WTC11 (cell line): ENCODE results near the gene PRC1. TPM values are rescaled to one million over a fixed set of nuclear protein-coding genes. Genes with fewer than 3 reads are reported as not detected.

ENCODE experiments used
- ATF1 ChIP-seq: sonication (generic); formaldehyde crosslinking; IDR thresholded peaks from 2 replicates; pipeline ENCODE4 v1.8.1; 2023; ENCODE audit warnings: mild to moderate bottlenecking, moderate library complexity, missing genetic modification reagents
- ATF2 ChIP-seq: sonication (generic); formaldehyde crosslinking; IDR thresholded peaks from 2 replicates; pipeline ENCODE4 v1.8.1; 2022; ENCODE audit warnings: low read depth, missing genetic modification reagents, borderline replicate concordance
- E2F5 ChIP-seq: sonication (generic); formaldehyde crosslinking; IDR thresholded peaks from 2 replicates; pipeline ENCODE4 v1.8.1; 2022; ENCODE audit warnings: mild to moderate bottlenecking, moderate library complexity, missing genetic modification reagents
- EMX1 ChIP-seq: fragments of 250-450 bp; sonication (Bioruptor Pico); IDR thresholded peaks from 2 replicates; pipeline ENCODE4 v1.8.0; 2021; ENCODE audit warnings: mild to moderate bottlenecking
- JUN ChIP-seq: sonication (generic); formaldehyde crosslinking; IDR thresholded peaks from 2 replicates; pipeline ENCODE4 v1.8.0; 2023; ENCODE audit warnings: mild to moderate bottlenecking, missing genetic modification reagents
- MXD4 ChIP-seq: fragments of 250-450 bp; sonication (Bioruptor Pico); IDR thresholded peaks from 2 replicates; pipeline ENCODE4 v1.8.0; 2021; ENCODE audit warnings: mild to moderate bottlenecking, moderate library complexity, borderline replicate concordance
- NFATC4 ChIP-seq: fragments of 250-450 bp; sonication (Bioruptor Pico); IDR thresholded peaks from 2 replicates; pipeline ENCODE4 v1.9.0; 2021; ENCODE audit warnings: mild to moderate bottlenecking
- NR2C2 ChIP-seq: sonication (generic); formaldehyde crosslinking; IDR thresholded peaks from 2 replicates; pipeline ENCODE4 v1.8.0; 2022; ENCODE audit warnings: mild to moderate bottlenecking, missing genetic modification reagents
- SMAD3 ChIP-seq: sonication (generic); formaldehyde crosslinking; IDR thresholded peaks from 2 replicates; pipeline ENCODE4 v1.8.0; 2022; ENCODE audit warnings: missing genetic modification reagents, mild to moderate bottlenecking, borderline replicate concordance
- SMAD4 ChIP-seq: sonication (generic); formaldehyde crosslinking; IDR thresholded peaks from 2 replicates; pipeline ENCODE4 v1.8.0; 2022; ENCODE audit warnings: mild to moderate bottlenecking, missing genetic modification reagents
- ZNF138 ChIP-seq: sonication (generic); formaldehyde crosslinking; conservative IDR thresholded peaks from 2 replicates; pipeline ENCODE4 v1.8.1; 2022; ENCODE audit warnings: mild to moderate bottlenecking, moderate library complexity, missing genetic modification reagents
- ZNF317 ChIP-seq: sonication (generic); formaldehyde crosslinking; IDR thresholded peaks from 2 replicates; pipeline ENCODE4 v1.8.1; 2023; ENCODE audit warnings: low read depth, mild to moderate bottlenecking, moderate library complexity, missing genetic modification reagents, borderline replicate concordance
- ZNF423 ChIP-seq: fragments of 250-450 bp; sonication (Bioruptor Pico); IDR thresholded peaks from 2 replicates; pipeline ENCODE4 v2.1.2; 2022; ENCODE audit warnings: mild to moderate bottlenecking, moderate library complexity
- ZSCAN18 ChIP-seq: fragments of 250-450 bp; sonication (Bioruptor Pico); IDR thresholded peaks from 2 replicates; pipeline ENCODE4 v2.1.2; 2022; ENCODE audit warnings: mild to moderate bottlenecking, moderate library complexity
- total RNA-seq: library from RNA; stranded (reverse); gene quantifications from 3 replicates; pipeline ENCODE4 v1.2.3, GENCODE V29; 2021
- TF ChIP-seq, protein P1 (sequence below): sonication (generic); formaldehyde crosslinking; IDR thresholded peaks from 2 replicates; pipeline ENCODE4 v1.8.0; 2023; ENCODE audit warnings: missing genetic modification reagents, mild to moderate bottlenecking, borderline replicate concordance
- TF ChIP-seq, protein P2 (sequence below): sonication (generic); formaldehyde crosslinking; IDR thresholded peaks from 2 replicates; pipeline ENCODE4 v1.8.0; 2022; ENCODE audit warnings: mild to moderate bottlenecking, missing genetic modification reagents
- TF ChIP-seq, protein P3 (sequence below): fragments of 250-450 bp; sonication (Bioruptor Pico); IDR thresholded peaks from 2 replicates; pipeline ENCODE4 v1.9.0; 2021; ENCODE audit warnings: mild to moderate bottlenecking, borderline replicate concordance
- TF ChIP-seq, protein P4 (sequence below): sonication (generic); formaldehyde crosslinking; IDR thresholded peaks from 2 replicates; pipeline ENCODE4 v1.8.1; 2022; ENCODE audit warnings: missing genetic modification reagents, borderline replicate concordance
- TF ChIP-seq, protein P5 (sequence below): fragments of 250-450 bp; sonication (Bioruptor Pico); IDR thresholded peaks from 2 replicates; pipeline ENCODE4 v1.8.0; 2021; ENCODE audit warnings: mild to moderate bottlenecking
- TF ChIP-seq, protein P6 (sequence below): sonication (generic); formaldehyde crosslinking; IDR thresholded peaks from 2 replicates; pipeline ENCODE4 v1.8.1; 2022; ENCODE audit warnings: low read depth, mild to moderate bottlenecking, moderate library complexity, missing genetic modification reagents, borderline replicate concordance

PRC1 gene
- total RNA-seq, 1 experiment from 2014 or later, result 130 TPM

DNA sequence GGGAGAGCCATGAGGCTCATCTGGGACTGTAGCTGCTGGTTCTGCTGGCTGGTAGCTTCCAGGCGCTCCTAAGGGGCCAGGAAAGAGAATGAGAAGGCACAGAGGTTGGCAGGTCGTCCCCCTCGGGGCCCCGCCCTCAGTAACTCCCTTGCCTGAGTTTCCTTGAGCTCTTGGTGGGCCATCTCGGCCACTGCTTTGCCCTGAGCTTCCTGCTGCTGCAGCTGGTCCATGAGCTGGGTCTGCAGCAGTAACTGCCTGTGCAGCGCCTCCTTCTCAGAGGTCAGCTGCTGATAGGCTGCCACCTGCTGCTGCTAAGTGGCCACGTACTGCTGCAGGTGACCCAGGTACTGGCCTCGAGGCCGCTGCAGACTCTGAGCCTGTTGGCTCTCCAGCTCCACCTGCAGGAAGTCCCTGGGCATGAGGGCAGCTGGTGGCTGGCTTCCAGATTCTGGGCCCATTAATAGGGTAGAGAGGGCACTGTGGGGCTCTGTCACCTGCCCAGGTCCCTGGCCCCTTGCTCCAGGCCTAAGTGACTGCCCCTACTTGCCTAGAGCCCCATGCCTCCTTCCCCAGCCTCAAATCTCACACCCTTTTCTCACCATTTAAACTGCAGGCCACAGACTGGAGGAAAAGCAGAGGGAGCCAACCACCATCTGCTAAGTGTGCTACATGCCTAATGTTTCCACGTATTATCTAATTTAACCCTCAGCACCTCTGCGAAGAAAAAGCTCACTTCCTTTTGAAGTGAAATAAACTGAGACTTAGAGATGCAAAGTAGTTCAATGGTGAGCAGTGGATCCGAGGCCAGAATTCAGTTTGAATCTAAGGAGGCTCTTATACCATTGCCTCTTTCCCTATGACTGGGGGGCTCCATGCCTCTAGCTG lies 38.8 kb upstream of the PRC1 start (continued):
- TF ChIP-seq, protein P1, sequence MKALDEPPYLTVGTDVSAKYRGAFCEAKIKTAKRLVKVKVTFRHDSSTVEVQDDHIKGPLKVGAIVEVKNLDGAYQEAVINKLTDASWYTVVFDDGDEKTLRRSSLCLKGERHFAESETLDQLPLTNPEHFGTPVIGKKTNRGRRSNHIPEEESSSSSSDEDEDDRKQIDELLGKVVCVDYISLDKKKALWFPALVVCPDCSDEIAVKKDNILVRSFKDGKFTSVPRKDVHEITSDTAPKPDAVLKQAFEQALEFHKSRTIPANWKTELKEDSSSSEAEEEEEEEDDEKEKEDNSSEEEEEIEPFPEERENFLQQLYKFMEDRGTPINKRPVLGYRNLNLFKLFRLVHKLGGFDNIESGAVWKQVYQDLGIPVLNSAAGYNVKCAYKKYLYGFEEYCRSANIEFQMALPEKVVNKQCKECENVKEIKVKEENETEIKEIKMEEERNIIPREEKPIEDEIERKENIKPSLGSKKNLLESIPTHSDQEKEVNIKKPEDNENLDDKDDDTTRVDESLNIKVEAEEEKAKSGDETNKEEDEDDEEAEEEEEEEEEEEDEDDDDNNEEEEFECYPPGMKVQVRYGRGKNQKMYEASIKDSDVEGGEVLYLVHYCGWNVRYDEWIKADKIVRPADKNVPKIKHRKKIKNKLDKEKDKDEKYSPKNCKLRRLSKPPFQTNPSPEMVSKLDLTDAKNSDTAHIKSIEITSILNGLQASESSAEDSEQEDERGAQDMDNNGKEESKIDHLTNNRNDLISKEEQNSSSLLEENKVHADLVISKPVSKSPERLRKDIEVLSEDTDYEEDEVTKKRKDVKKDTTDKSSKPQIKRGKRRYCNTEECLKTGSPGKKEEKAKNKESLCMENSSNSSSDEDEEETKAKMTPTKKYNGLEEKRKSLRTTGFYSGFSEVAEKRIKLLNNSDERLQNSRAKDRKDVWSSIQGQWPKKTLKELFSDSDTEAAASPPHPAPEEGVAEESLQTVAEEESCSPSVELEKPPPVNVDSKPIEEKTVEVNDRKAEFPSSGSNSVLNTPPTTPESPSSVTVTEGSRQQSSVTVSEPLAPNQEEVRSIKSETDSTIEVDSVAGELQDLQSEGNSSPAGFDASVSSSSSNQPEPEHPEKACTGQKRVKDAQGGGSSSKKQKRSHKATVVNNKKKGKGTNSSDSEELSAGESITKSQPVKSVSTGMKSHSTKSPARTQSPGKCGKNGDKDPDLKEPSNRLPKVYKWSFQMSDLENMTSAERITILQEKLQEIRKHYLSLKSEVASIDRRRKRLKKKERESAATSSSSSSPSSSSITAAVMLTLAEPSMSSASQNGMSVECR (CRISPR knock-in tag), result no peak
- TF ChIP-seq, protein P2, sequence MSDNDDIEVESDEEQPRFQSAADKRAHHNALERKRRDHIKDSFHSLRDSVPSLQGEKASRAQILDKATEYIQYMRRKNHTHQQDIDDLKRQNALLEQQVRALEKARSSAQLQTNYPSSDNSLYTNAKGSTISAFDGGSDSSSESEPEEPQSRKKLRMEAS (CRISPR knock-in tag), result peak; percentile 91
- TF ChIP-seq EMX1 (CRISPR knock-in tag) (no peak), ATF2 (CRISPR knock-in tag) (no peak), ZNF317 (CRISPR knock-in tag) (no peak), ZNF423 (0 out of 2 replicates have a peak, but pooled peaks have one; percentile 11), ZNF138 (no peak), ATF1 (CRISPR knock-in tag) (no peak), SMAD4 (CRISPR knock-in tag) (no peak), MXD4 (CRISPR knock-in tag) (no peak), ZSCAN18 (CRISPR knock-in tag) (no peak), NFATC4 (no peak), NR2C2 (CRISPR knock-in tag) (no peak), SMAD3 (CRISPR knock-in tag) (no peak), JUN (CRISPR knock-in tag) (no peak), E2F5 (no peak)
- TF ChIP-seq, protein P3, sequence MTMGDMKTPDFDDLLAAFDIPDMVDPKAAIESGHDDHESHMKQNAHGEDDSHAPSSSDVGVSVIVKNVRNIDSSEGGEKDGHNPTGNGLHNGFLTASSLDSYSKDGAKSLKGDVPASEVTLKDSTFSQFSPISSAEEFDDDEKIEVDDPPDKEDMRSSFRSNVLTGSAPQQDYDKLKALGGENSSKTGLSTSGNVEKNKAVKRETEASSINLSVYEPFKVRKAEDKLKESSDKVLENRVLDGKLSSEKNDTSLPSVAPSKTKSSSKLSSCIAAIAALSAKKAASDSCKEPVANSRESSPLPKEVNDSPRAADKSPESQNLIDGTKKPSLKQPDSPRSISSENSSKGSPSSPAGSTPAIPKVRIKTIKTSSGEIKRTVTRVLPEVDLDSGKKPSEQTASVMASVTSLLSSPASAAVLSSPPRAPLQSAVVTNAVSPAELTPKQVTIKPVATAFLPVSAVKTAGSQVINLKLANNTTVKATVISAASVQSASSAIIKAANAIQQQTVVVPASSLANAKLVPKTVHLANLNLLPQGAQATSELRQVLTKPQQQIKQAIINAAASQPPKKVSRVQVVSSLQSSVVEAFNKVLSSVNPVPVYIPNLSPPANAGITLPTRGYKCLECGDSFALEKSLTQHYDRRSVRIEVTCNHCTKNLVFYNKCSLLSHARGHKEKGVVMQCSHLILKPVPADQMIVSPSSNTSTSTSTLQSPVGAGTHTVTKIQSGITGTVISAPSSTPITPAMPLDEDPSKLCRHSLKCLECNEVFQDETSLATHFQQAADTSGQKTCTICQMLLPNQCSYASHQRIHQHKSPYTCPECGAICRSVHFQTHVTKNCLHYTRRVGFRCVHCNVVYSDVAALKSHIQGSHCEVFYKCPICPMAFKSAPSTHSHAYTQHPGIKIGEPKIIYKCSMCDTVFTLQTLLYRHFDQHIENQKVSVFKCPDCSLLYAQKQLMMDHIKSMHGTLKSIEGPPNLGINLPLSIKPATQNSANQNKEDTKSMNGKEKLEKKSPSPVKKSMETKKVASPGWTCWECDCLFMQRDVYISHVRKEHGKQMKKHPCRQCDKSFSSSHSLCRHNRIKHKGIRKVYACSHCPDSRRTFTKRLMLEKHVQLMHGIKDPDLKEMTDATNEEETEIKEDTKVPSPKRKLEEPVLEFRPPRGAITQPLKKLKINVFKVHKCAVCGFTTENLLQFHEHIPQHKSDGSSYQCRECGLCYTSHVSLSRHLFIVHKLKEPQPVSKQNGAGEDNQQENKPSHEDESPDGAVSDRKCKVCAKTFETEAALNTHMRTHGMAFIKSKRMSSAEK (CRISPR knock-in tag), result no peak
- TF ChIP-seq, protein P4, sequence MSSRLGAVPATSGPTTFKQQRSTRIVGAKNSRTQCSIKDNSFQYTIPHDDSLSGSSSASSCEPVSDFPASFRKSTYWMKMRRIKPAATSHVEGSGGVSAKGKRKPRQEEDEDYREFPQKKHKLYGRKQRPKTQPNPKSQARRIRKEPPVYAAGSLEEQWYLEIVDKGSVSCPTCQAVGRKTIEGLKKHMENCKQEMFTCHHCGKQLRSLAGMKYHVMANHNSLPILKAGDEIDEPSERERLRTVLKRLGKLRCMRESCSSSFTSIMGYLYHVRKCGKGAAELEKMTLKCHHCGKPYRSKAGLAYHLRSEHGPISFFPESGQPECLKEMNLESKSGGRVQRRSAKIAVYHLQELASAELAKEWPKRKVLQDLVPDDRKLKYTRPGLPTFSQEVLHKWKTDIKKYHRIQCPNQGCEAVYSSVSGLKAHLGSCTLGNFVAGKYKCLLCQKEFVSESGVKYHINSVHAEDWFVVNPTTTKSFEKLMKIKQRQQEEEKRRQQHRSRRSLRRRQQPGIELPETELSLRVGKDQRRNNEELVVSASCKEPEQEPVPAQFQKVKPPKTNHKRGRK (CRISPR knock-in tag), result no peak
- TF ChIP-seq, protein P5, sequence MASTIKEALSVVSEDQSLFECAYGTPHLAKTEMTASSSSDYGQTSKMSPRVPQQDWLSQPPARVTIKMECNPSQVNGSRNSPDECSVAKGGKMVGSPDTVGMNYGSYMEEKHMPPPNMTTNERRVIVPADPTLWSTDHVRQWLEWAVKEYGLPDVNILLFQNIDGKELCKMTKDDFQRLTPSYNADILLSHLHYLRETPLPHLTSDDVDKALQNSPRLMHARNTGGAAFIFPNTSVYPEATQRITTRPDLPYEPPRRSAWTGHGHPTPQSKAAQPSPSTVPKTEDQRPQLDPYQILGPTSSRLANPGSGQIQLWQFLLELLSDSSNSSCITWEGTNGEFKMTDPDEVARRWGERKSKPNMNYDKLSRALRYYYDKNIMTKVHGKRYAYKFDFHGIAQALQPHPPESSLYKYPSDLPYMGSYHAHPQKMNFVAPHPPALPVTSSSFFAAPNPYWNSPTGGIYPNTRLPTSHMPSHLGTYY (CRISPR knock-in tag), result no peak
- TF ChIP-seq, protein P6, sequence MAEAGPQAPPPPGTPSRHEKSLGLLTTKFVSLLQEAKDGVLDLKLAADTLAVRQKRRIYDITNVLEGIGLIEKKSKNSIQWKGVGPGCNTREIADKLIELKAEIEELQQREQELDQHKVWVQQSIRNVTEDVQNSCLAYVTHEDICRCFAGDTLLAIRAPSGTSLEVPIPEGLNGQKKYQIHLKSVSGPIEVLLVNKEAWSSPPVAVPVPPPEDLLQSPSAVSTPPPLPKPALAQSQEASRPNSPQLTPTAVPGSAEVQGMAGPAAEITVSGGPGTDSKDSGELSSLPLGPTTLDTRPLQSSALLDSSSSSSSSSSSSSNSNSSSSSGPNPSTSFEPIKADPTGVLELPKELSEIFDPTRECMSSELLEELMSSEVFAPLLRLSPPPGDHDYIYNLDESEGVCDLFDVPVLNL, result no peak
